NT2/D1 (cell line): Measurements from ENCODE around the gene KMT2D.

Source experiments
- SUZ12 ChIP-seq: IDR thresholded peaks from 2 replicates; pipeline ENCODE4 v1.6.1; 2011; ENCODE audit not compliant: insufficient read length, insufficient read depth; ENCODE audit errors: extremely low read depth
- YY1 ChIP-seq: IDR thresholded peaks from 2 replicates; pipeline ENCODE4 v1.6.1; 2011; ENCODE audit not compliant: insufficient read length, insufficient read depth
- ZNF274 ChIP-seq: IDR thresholded peaks from 2 replicates; pipeline ENCODE4 v1.6.1; 2011; ENCODE audit warnings: mild to moderate bottlenecking, low read depth, low read length

GRCh38 chr12:49054096-49054495 lies 6.5 kb downstream of the KMT2D start:
- TF ChIP-seq YY1 (no peak), ZNF274 (no peak), SUZ12 (no peak)
